Stimulated activated CD4-positive, alpha-beta T cell treated with anti-CD3 and anti-CD28 coated beads, Interleukin-1b, Interleukin-23, amount 100 ng/mL, for 48 hours (primary cell): ENCODE measurements around the gene PRKCE.
"Not testable (repeated sequence)": the region's sequence is repeated elsewhere in the genome, so short reads cannot be mapped to it uniquely, and the experiment has no call there.

Experiments used
- DNase-seq: peaks from one replicate; pipeline ENCODE4 v3.0.0-alpha.2; 2020

PRKCE gene

GRCh38 chr2:45700407-45701013 lies 49.0 kb downstream of the PRKCE start:
- no peak for DNase-seq

DNA sequence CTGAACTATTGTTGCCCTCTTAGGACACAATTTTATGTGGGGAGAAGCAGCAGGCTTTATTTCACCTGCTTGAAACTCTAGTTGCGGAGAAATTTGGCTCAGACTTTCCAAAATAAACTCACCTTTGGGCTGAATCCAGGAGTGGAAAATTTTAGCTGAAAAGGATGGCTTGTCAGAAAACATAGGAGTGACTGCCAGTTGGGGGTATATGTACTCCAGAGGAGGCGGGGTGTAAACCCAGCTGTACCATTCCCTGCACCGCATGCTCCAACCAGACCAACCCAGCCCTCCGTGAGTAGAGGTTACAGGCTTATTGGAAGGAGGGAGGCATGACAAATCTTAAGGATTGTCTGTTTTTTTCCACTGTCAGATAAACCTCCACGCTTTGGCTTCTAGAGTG lies 53.8 kb downstream of the PRKCE start:
- DNase-seq = no peak

DNA sequence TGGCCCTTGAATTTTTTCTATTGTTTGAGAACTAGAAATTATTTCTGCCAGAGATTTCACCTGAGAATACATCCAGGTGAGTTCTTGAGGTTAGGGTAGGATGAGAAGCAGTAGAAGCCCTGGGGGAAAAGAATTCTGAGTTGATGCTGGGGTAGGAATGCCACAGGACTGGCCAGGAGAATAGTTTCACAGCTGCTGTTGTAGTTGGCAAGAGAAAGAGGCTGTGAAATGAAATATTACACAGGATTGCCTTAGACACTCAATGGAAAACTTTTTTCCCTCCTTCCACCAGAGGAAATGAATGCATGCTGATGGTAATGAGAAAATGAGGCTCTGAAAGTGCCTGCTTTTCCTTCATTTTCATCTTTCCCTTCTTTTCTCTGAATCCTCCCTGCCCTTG lies 54.6 kb downstream of the PRKCE start:
- DNase-seq = no peak

GRCh38 chr2:45707006-45707405 lies 55.5 kb downstream of the PRKCE start:
- DNase-seq = no peak

GRCh38 chr2:45707661-45708060 lies 56.2 kb downstream of the PRKCE start:
- DNase-seq = no peak

DNA sequence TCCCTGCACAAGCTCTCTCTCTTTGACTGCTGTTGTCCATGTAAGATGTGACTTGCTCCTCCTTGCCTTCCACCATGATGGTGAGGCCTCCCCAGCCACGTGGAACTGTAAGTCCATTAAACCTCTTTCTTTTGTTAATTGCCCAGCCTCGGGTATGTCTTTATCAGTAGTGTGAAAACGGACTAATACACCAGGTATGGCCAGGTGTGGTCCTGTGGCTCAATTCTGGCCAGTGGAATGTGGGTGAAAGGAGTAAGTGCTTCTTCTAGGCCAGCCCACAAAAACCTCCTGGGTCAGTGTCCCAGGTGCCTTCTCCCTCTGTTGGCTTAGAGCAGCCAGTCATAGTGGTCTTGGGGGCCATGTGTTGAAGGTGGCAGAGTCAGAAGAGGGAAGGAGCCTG lies 57.0 kb downstream of the PRKCE start:
- DNase-seq = no peak

GRCh38 chr2:45709137-45709536 lies 57.7 kb downstream of the PRKCE start:
- no peak for DNase-seq

- DNase-seq = no peak
These were observed 59.0 kb downstream of the PRKCE start for GRCh38 chr2:45710468-45710867.

GRCh38 chr2:45711224-45711623 lies 59.7 kb downstream of the PRKCE start:
- DNase-seq = no peak

- no peak for DNase-seq
These were observed 61.1 kb downstream of the PRKCE start for GRCh38 chr2:45712570-45712969.

DNA sequence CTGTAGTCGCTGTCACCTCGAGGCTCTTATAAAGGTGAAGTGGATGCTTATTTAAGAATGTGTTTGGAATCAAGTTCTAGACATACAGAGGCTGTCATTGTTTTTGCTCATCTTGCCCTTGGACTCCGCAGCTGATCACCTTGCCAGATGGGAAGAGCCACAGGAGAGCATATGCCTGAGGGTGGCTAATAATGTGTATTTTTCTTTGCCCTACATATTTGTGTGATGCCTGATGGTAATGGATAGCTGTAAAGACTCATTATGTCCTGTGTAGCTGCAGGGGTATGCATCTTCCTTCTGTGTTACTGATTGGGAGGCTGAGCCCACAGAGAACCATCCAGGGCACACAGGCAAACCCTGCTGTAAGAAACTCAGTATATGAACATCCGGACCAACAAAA lies 61.7 kb downstream of the PRKCE start:
- DNase-seq = no peak

- DNase-seq = no peak
These were observed 62.1 kb downstream of the PRKCE start for GRCh38 chr2:45713591-45713990.

DNA sequence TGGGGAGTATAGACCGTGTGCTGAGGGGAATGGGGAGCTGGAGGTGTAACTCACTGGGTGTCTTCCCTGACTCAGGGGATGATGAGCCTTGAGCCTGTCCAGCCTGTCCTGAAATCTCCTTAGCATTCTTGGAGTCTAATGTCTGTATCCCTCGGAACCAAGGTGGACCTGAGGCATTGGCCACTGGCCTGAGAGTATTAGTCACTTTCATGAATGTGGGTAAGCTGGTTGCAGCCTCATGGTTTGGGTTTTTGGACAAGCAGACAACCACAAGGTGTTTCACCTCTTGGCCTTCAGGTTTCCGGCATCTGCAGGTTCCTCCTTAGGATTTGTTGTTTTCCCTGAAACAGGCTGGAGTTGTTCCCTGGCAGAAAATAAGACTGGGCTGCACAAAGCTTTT lies 63.2 kb downstream of the PRKCE start:
- DNase-seq = no peak

- DNase-seq = no peak
These were observed 64.3 kb downstream of the PRKCE start for GRCh38 chr2:45715601-45716379.

DNA sequence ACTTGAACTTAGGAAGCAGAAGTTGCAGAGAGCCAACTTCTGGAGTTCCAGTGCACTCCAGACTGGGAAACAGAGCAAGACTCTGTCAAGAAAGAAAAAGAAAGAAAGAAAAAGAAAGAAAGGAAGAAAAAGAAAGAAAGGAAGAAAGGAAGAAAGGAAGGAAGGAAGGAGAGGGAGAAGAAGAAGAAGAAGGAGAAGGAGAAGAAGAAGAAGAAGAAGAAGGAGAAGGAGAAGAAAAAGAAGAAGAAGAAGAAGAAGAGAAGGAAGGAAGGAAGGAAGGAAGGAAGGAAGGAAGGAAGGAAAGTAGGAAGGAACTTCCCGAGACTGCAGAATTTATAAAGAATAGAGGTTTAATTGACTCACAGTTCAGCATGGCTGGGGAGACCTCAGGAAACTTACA lies 65.0 kb downstream of the PRKCE start:
- DNase-seq = not testable (repeated sequence)

DNA sequence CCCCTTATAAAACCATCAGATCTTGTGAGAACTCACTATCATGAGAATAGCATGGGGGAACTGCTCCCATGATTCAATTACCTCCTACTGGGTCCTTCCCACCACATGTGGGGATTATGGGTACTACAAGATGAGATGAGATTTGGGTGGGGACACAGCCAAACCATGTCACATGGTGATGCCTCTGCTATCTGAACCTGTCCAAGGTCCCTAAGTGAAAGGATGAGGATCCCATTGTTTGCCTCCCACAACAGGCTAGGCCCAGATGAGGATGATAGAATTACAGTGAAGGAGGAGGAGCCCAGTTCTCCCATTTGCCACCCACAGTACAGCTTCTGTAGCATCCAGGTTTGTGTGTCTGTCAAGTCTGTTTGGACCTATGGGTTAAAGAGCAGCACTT lies 65.4 kb downstream of the PRKCE start:
- DNase-seq = no peak

DNA sequence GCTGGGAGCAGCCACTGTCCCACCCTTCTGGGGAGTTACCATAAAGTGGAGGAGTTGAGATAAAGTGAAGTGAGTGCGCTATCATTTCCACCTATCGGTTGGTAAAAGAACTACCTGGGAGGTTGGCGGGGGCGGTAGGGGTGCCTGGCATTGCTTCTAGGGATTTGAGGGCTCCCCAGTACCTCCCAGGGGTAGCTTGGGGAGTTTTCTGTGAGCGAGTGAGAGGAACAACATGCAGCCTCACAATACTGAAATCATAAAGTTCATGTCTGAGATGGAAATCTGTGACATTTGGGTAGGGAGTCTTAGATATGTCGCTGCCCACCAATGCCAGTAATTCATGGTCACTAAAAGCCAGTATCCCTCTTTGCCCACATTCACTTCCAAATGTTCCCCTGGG lies 68.7 kb downstream of the PRKCE start:
- DNase-seq = no peak

DNA sequence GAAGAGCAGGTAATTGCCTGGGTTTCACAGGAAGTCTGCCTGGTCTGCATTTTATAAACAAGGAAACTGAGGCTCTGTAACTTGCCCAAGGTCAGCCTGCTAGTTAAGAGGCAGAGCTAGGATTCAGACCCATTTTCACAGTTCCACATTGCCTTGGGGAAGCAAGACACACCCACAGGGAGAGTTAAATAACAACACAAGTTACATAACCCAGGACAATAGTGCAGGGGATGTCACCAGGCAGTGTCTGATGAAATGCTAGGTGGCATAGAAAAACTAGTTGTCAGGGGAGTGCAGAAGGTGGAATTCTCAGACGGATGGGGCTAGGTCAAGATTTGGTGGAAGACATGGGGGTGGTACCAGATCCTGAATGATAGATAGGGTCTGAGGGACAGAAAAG lies 69.7 kb downstream of the PRKCE start:
- DNase-seq = no peak

DNA sequence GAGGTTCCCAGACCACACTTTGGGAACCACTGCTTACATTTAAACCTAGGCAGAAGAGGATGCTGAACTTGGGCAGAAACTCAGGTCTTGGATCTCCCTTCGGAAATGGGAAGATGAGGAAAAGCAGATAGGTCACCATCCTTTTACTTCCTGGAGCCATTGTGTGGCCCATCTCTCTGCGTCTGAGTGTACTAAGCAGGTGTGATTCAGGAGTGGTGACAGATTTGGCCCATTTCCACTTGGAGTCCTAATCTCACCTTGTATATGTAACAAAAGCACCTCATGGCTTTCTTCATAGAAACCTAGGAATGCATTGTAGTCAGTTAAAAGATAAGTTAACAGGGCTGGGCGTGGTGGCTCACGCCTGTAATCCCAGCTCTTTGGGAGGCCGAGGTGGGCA lies 71.0 kb downstream of the PRKCE start:
- DNase-seq = no peak

DNA sequence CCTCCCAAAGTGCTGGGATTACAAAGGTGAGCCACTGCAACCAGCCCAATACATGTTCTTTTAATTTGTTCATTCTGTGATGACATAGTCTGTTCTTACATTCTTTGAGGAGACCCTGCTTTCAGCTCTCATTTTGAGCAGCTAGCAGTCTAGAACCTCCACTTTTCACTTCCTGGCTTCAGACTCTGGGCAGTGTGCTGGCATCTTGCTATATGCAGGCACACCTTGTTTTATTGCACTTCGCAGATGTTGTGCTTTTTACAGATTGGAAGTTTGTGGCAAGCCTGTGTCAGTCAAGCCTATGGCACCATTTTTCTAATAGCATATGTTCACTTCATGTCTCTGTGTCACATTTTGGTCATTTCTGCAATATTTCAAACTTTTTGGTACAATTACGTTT lies 72.4 kb downstream of the PRKCE start:
- no peak for DNase-seq

DNA sequence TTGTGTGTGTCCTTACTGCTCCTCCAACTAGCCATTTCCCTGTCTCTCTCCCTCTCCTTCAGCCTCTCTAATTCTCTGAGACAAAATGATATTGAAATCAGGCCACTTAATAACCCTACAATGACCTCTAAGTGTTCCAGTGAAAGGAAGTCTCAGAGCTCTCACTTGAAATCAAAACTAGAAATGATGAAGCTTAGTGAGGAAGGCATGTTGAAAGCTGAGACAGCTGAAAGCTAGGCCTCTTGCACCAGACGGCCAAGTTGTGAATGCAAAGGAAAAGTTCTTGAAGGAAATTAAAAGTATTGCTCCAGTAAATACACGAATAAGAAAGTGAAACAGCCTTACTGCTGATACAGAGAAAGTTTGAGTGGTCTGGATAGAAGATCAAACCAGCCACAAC lies 72.9 kb downstream of the PRKCE start:
- no peak for DNase-seq

- no peak for DNase-seq
These were observed 74.3 kb downstream of the PRKCE start for GRCh38 chr2:45725731-45726130.

GRCh38 chr2:45726188-45726587 lies 74.7 kb downstream of the PRKCE start:
- DNase-seq = no peak

GRCh38 chr2:45728458-45728942 lies 77.0 kb downstream of the PRKCE start:
- no peak for DNase-seq
